ENCODE measurements around the gene KRTAP5-1. TPM values are rescaled to one million over a fixed set of nuclear protein-coding genes. Genes with fewer than 3 reads are reported as not detected.

The KRTAP5-1 gene
- total RNA-seq, 1 donor from 2014 or later = not detected

- peak; percentile 89 for DNase-seq
Measured at GRCh38 chr11:1559111-1559951, 25.8 kb downstream of the KRTAP5-1 start.

GRCh38 chr11:1558775-1559110, 26.3 kb downstream of the KRTAP5-1 start:
- DNase-seq = no peak

- DNase-seq = no peak
Measured at GRCh38 chr11:1557904-1558774, 26.9 kb downstream of the KRTAP5-1 start.

- DNase-seq = no peak
Measured at GRCh38 chr11:1557051-1557884, 27.8 kb downstream of the KRTAP5-1 start.

- DNase-seq = no peak
Measured at GRCh38 chr11:1556278-1556902, 28.7 kb downstream of the KRTAP5-1 start.

- DNase-seq = no peak
Measured at GRCh38 chr11:1555713-1556153, 29.4 kb downstream of the KRTAP5-1 start.

GRCh38 chr11:1554981-1555712, 29.9 kb downstream of the KRTAP5-1 start:
- no peak for DNase-seq

GRCh38 chr11:1553808-1554594, 31.1 kb downstream of the KRTAP5-1 start:
- DNase-seq = no peak

- peak; percentile 60 for DNase-seq
Measured at GRCh38 chr11:1549338-1550330, 35.4 kb downstream of the KRTAP5-1 start.

GRCh38 chr11:1548221-1549070, 36.6 kb downstream of the KRTAP5-1 start:
- peak; percentile 50 for DNase-seq

- no peak for DNase-seq
Measured at GRCh38 chr11:1547467-1548098, 37.5 kb downstream of the KRTAP5-1 start.

GRCh38 chr11:1546536-1547466, 38.3 kb downstream of the KRTAP5-1 start:
- DNase-seq = no peak

- no peak for DNase-seq
Measured at GRCh38 chr11:1546077-1546535, 39.0 kb downstream of the KRTAP5-1 start.

- DNase-seq = no peak
Measured at GRCh38 chr11:1545432-1545831, 39.7 kb downstream of the KRTAP5-1 start.

GRCh38 chr11:1544536-1544935, 40.5 kb downstream of the KRTAP5-1 start:
- no peak for DNase-seq

- no peak for DNase-seq
Measured at GRCh38 chr11:1543606-1544263, 41.3 kb downstream of the KRTAP5-1 start.
